Ammon's horn (tissue), 1 donor: ENCODE data around the gene NAALADL2.
"Not testable (repeated sequence)": the region's sequence is repeated elsewhere in the genome, so short reads cannot be mapped to it uniquely, and the experiment has no call there.

Experiments
- DNase-seq: peaks from one replicate; pipeline ENCODE4 v3.0.0-alpha.2; 2016; ENCODE audit warnings: low spot score

The NAALADL2 gene

GRCh38 chr3:175312791-175313190 lies 453.7 kb downstream of the NAALADL2 start:
- no peak for DNase-seq

- no peak for DNase-seq
These were observed 457.7 kb downstream of the NAALADL2 start for GRCh38 chr3:175316799-175317198.

- no peak for DNase-seq
These were observed 466.3 kb downstream of the NAALADL2 start for GRCh38 chr3:175325440-175325839.

GRCh38 chr3:175326041-175326440 lies 466.9 kb downstream of the NAALADL2 start:
- DNase-seq, result no peak

GRCh38 chr3:175329373-175329772 lies 470.2 kb downstream of the NAALADL2 start:
- DNase-seq, result no peak

GRCh38 chr3:175335229-175335628 lies 476.1 kb downstream of the NAALADL2 start:
- no peak for DNase-seq

GRCh38 chr3:175336406-175337133 lies 477.4 kb downstream of the NAALADL2 start:
- DNase-seq, result no peak

GRCh38 chr3:175337631-175338030 lies 478.5 kb downstream of the NAALADL2 start:
- no peak for DNase-seq

GRCh38 chr3:175338775-175339535 lies 479.8 kb downstream of the NAALADL2 start:
- DNase-seq, result peak; percentile 6

- no peak for DNase-seq
These were observed 481.3 kb downstream of the NAALADL2 start for GRCh38 chr3:175340338-175341015.

GRCh38 chr3:175342196-175342595 lies 483.1 kb downstream of the NAALADL2 start:
- DNase-seq, result no peak

- DNase-seq, result no peak
These were observed 484.8 kb downstream of the NAALADL2 start for GRCh38 chr3:175343946-175344345.

GRCh38 chr3:175346573-175347356 lies 487.6 kb downstream of the NAALADL2 start:
- DNase-seq, result peak; percentile 75

- no peak for DNase-seq
These were observed 490.0 kb downstream of the NAALADL2 start for GRCh38 chr3:175349168-175349567.

GRCh38 chr3:175355801-175356335 lies 496.7 kb downstream of the NAALADL2 start:
- DNase-seq, result no peak

- DNase-seq, result no peak
These were observed 497.8 kb downstream of the NAALADL2 start for GRCh38 chr3:175356899-175357324.

GRCh38 chr3:175357758-175358157 lies 498.6 kb downstream of the NAALADL2 start:
- no peak for DNase-seq

- no peak for DNase-seq
These were observed 499.8 kb downstream of the NAALADL2 start for GRCh38 chr3:175358935-175359334.

GRCh38 chr3:175370426-175370825 lies 511.3 kb downstream of the NAALADL2 start:
- not testable (repeated sequence) for DNase-seq

GRCh38 chr3:175371187-175371586 lies 512.1 kb downstream of the NAALADL2 start:
- not testable (repeated sequence) for DNase-seq

GRCh38 chr3:175374705-175375104 lies 515.6 kb downstream of the NAALADL2 start:
- DNase-seq, result no peak

- no peak for DNase-seq
These were observed 519.2 kb downstream of the NAALADL2 start for GRCh38 chr3:175378348-175378747.
